ENCODE results near the gene CUTA.

The CUTA gene

GRCh38 chr6:33383427-33384185 lies 34.3 kb downstream of the CUTA start:
- H3K27ac ChIP-seq (ENCODE audit: extremely low read depth, low read depth, low read length), result no peak overlapping the region
- CTCF ChIA-PET, result interaction anchor here (0.6 to 1.5 kb wide), 13 partner anchors 8 to 305 kb away, joined by 3 to 7 read pairs (median 3); no protein-coding TSS in a partner anchor
- POLR2A ChIA-PET, result no interaction called here

GRCh38 chr6:33380272-33380981 lies 37.5 kb downstream of the CUTA start:
- POLR2A ChIA-PET, result no interaction called here
- peak; percentile 38; the same call in 1 of the 2 replicates for TF ChIP-seq ZNF600 (tag by site-specific recombination; IDR thresholded peaks at IDR 0.05)
- no peak for TF ChIP-seq ZNF175 (tag by site-specific recombination; IDR thresholded peaks at IDR 0.05)
- TF ChIP-seq KLF16 (tag by site-specific recombination; IDR thresholded peaks at IDR 0.05), result no peak
- TF ChIP-seq SP2 (tag by site-specific recombination; IDR thresholded peaks at IDR 0.05), result no peak
- TF ChIP-seq, protein P1, sequence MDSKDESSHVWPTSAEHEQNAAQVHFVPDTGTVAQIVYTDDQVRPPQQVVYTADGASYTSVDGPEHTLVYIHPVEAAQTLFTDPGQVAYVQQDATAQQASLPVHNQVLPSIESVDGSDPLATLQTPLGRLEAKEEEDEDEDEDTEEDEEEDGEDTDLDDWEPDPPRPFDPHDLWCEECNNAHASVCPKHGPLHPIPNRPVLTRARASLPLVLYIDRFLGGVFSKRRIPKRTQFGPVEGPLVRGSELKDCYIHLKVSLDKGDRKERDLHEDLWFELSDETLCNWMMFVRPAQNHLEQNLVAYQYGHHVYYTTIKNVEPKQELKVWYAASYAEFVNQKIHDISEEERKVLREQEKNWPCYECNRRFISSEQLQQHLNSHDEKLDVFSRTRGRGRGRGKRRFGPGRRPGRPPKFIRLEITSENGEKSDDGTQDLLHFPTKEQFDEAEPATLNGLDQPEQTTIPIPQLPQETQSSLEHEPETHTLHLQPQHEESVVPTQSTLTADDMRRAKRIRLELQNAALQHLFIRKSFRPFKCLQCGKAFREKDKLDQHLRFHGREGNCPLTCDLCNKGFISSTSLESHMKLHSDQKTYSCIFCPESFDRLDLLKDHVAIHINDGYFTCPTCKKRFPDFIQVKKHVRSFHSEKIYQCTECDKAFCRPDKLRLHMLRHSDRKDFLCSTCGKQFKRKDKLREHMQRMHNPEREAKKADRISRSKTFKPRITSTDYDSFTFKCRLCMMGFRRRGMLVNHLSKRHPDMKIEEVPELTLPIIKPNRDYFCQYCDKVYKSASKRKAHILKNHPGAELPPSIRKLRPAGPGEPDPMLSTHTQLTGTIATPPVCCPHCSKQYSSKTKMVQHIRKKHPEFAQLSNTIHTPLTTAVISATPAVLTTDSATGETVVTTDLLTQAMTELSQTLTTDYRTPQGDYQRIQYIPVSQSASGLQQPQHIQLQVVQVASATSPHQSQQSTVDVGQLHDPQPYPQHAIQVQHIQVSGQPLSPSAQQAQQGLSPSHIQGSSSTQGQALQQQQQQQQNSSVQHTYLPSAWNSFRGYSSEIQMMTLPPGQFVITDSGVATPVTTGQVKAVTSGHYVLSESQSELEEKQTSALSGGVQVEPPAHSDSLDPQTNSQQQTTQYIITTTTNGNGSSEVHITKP (tag by site-specific recombination; IDR thresholded peaks at IDR 0.05), result peak; percentile 67
- TF ChIP-seq KLF7 (tag by site-specific recombination; IDR thresholded peaks at IDR 0.05; ENCODE audit: borderline replicate concordance), result no peak

More at GRCh38 chr6:33383427-33384185, 34.3 kb downstream of the CUTA start:
- H3K9me3 ChIP-seq (ENCODE audit: control insufficient read depth, insufficient read depth, low read depth, low read length), result no peaks in the 10 kb centered on the region
- TF ChIP-seq ZXDB (tag by site-specific recombination; IDR thresholded peaks at IDR 0.05) (no peak), ZNF140 (tag by site-specific recombination; IDR thresholded peaks at IDR 0.05) (no peak), ZNF629 (tag by site-specific recombination; IDR thresholded peaks at IDR 0.05) (no peak), ZNF549 (tag by site-specific recombination; IDR thresholded peaks at IDR 0.05) (no peak), ZNF114 (tag by site-specific recombination; IDR thresholded peaks at IDR 0.05) (no peak), ZNF394 (tag by site-specific recombination; IDR thresholded peaks at IDR 0.05; ENCODE audit: borderline replicate concordance) (no peak), ZFP69B (tag by site-specific recombination; IDR thresholded peaks at IDR 0.05) (no peak), KLF10 (tag by site-specific recombination; IDR thresholded peaks at IDR 0.05) (no peak), ZNF558 (tag by site-specific recombination; IDR thresholded peaks at IDR 0.05) (no peak), ZNF23 (tag by site-specific recombination; IDR thresholded peaks at IDR 0.05; ENCODE audit: borderline replicate concordance) (no peak), SCRT1 (tag by site-specific recombination; IDR thresholded peaks at IDR 0.05; ENCODE audit: borderline replicate concordance) (no peak), ZNF747 (tag by site-specific recombination; IDR thresholded peaks at IDR 0.05) (no peak), HOXD13 (CRISPR knock-in tag; IDR thresholded peaks at IDR 0.05; ENCODE audit: borderline replicate concordance) (no peak), ZFP41 (tag by site-specific recombination; IDR thresholded peaks at IDR 0.05; ENCODE audit: borderline replicate concordance) (no peak)
- TF ChIP-seq, protein P2, sequence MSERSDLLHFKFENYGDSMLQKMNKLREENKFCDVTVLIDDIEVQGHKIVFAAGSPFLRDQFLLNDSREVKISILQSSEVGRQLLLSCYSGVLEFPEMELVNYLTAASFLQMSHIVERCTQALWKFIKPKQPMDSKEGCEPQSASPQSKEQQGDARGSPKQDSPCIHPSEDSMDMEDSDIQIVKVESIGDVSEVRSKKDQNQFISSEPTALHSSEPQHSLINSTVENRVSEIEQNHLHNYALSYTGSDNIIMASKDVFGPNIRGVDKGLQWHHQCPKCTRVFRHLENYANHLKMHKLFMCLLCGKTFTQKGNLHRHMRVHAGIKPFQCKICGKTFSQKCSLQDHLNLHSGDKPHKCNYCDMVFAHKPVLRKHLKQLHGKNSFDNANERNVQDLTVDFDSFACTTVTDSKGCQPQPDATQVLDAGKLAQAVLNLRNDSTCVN (tag by site-specific recombination; optimal IDR thresholded peaks at IDR 0.05), result no peak
- TF ChIP-seq, protein P1 (tag by site-specific recombination; IDR thresholded peaks at IDR 0.05), result no peak
- TF ChIP-seq, protein P3, sequence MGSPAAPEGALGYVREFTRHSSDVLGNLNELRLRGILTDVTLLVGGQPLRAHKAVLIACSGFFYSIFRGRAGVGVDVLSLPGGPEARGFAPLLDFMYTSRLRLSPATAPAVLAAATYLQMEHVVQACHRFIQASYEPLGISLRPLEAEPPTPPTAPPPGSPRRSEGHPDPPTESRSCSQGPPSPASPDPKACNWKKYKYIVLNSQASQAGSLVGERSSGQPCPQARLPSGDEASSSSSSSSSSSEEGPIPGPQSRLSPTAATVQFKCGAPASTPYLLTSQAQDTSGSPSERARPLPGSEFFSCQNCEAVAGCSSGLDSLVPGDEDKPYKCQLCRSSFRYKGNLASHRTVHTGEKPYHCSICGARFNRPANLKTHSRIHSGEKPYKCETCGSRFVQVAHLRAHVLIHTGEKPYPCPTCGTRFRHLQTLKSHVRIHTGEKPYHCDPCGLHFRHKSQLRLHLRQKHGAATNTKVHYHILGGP (tag by site-specific recombination; IDR thresholded peaks at IDR 0.05), result no peak
- TF ChIP-seq, protein P4, sequence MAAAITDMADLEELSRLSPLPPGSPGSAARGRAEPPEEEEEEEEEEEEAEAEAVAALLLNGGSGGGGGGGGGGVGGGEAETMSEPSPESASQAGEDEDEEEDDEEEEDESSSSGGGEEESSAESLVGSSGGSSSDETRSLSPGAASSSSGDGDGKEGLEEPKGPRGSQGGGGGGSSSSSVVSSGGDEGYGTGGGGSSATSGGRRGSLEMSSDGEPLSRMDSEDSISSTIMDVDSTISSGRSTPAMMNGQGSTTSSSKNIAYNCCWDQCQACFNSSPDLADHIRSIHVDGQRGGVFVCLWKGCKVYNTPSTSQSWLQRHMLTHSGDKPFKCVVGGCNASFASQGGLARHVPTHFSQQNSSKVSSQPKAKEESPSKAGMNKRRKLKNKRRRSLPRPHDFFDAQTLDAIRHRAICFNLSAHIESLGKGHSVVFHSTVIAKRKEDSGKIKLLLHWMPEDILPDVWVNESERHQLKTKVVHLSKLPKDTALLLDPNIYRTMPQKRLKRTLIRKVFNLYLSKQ (tag by site-specific recombination; IDR thresholded peaks at IDR 0.05; ENCODE audit: borderline replicate concordance), result no peak
- H3K4me3 ChIP-seq (ENCODE audit: low read depth, low read length), result no peak overlapping the region
- no peaks in the 10 kb centered on the region for H3K4me1 ChIP-seq (ENCODE audit: control insufficient read depth, insufficient read depth, low read length)
- H3K36me3 ChIP-seq (ENCODE audit: control insufficient read depth in 2 of 2, insufficient read depth in 1 of 2, low read length in 2 of 2), result no peaks in the 10 kb centered on the region

More at GRCh38 chr6:33380272-33380981, 37.5 kb downstream of the CUTA start:
- H3K36me3 ChIP-seq (ENCODE audit: control insufficient read depth in 2 of 2, insufficient read depth in 1 of 2, low read length in 2 of 2), result no peaks in the 10 kb centered on the region
- CTCF ChIA-PET, result interaction anchor here (0.7 kb wide), 1 partner anchor 659 kb away, joined by 3 read pairs; no protein-coding TSS in a partner anchor
- H3K9me3 ChIP-seq (ENCODE audit: control insufficient read depth, insufficient read depth, low read depth, low read length), result no peaks in the 10 kb centered on the region
- no peaks in the 10 kb centered on the region for H3K4me1 ChIP-seq (ENCODE audit: control insufficient read depth, insufficient read depth, low read length)
- no peak overlapping the region for H3K4me3 ChIP-seq (ENCODE audit: low read depth, low read length)
- no peak overlapping the region for H3K27ac ChIP-seq (ENCODE audit: extremely low read depth, low read depth, low read length)

Data from HEK293 (cell line).